Gastrocnemius medialis (tissue), 4 donors: ENCODE measurements around the gene RUNX1.

ENCODE experiments used
- CTCF ChIP-seq, 5 experiments: fragments of 450-650 bp in 3 of 5; fragments of 200-600 bp in 2 of 5; sonication (generic) in 2 of 5; IDR thresholded peaks in 4 of 5; conservative IDR thresholded peaks in 1 of 5; 1 replicate in 4 of 5; 2 replicates in 1 of 5; pipeline ENCODE4 v1.5.1; 2016 to 2019; ENCODE audit warnings: antibody characterized with exemption in 5 of 5, mild to moderate bottlenecking in 3 of 5, moderate library complexity in 3 of 5
- POLR2A ChIP-seq, 2 donors: fragments of 450-650 bp; IDR thresholded peaks; one replicate each; pipeline ENCODE4 v1.6.1; 2017; ENCODE audit warnings: antibody characterized with exemption in 2 of 2, mild to moderate bottlenecking in 2 of 2, moderate library complexity in 2 of 2

- TF ChIP-seq CTCF (IDR thresholded peaks at IDR 0.05 in 4 of 5, conservative IDR thresholded peaks at IDR 0.05 in 1 of 5) (no peak), POLR2A (IDR thresholded peaks at IDR 0.05) (no peak)
These were observed 46.0 kb downstream of the RUNX1 start for GRCh38 chr21:35002879-35003722.
